Thymus (tissue), 11 donors: ENCODE results near the gene STAC3. TPM values are rescaled to one million over a fixed set of nuclear protein-coding genes. Genes with fewer than 3 reads are reported as not detected.

Experiments
- DNase-seq, 9 donors: peaks; one replicate each; pipeline ENCODE4 v3.0.0-alpha.2; 2013; ENCODE audit warnings: low spot score in 9 of 9, low read depth in 6 of 9, missing footprints in 1 of 9
- H3K27ac ChIP-seq, 2 donors: one replicate each; pipeline ENCODE4 v1.5.1; 2013; ENCODE audit warnings: control low read depth in 1 of 2, low read depth in 1 of 2, low read length in 1 of 2, mild to moderate bottlenecking in 1 of 2, moderate library complexity in 1 of 2
- H3K27me3 ChIP-seq, 2 donors: one replicate each; pipeline ENCODE4 v1.5.1; 2013; ENCODE audit warnings: low read length in 1 of 2; ENCODE audit not compliant: control insufficient read depth in 2 of 2, insufficient read depth in 1 of 2
- H3K36me3 ChIP-seq, 2 donors: one replicate each; pipeline ENCODE4 v1.5.1; 2013; ENCODE audit warnings: low read length in 1 of 2, mild to moderate bottlenecking in 1 of 2, moderate library complexity in 1 of 2; ENCODE audit not compliant: control insufficient read depth in 2 of 2, insufficient read depth in 2 of 2
- H3K4me1 ChIP-seq, 2 donors: one replicate each; pipeline ENCODE4 v1.5.1; 2013; ENCODE audit warnings: low read length in 2 of 2; ENCODE audit not compliant: control insufficient read depth in 2 of 2, insufficient read depth in 2 of 2
- H3K4me3 ChIP-seq, 2 donors: one replicate each; pipeline ENCODE4 v1.5.1; 2013; ENCODE audit warnings: low read length in 2 of 2, control low read depth in 1 of 2, mild to moderate bottlenecking in 1 of 2
- H3K9me3 ChIP-seq, 2 donors: one replicate each; pipeline ENCODE4 v1.5.1; 2013; ENCODE audit warnings: low read length in 1 of 2, mild to moderate bottlenecking in 1 of 2; ENCODE audit not compliant: control insufficient read depth in 2 of 2, insufficient read depth in 1 of 2
- WGBS: extraction: QIAGEN DNeasy Blood & Tissue Kit; methylation state at CpG from one replicate; pipeline ENCODE4 v1.1.7; 2013; 5-methylcytosine and 5-hydroxymethylcytosine counted together
- polyA plus RNA-seq: library from polyadenylated mRNA; stranded (reverse); fragments of 200-250 nt; gene quantifications from one replicate; pipeline ENCODE4 v1.2.3, GENCODE V29; 2013
- total RNA-seq: library from RNA; stranded (reverse); fragments of 120-200 nt; gene quantifications from one replicate; pipeline ENCODE4 v1.2.4, GENCODE V29; 2013
- donor health status: healthy.

STAC3 gene
- total and polyA plus RNA-seq, 2 donors = 2.1 to 12.3 TPM

DNA sequence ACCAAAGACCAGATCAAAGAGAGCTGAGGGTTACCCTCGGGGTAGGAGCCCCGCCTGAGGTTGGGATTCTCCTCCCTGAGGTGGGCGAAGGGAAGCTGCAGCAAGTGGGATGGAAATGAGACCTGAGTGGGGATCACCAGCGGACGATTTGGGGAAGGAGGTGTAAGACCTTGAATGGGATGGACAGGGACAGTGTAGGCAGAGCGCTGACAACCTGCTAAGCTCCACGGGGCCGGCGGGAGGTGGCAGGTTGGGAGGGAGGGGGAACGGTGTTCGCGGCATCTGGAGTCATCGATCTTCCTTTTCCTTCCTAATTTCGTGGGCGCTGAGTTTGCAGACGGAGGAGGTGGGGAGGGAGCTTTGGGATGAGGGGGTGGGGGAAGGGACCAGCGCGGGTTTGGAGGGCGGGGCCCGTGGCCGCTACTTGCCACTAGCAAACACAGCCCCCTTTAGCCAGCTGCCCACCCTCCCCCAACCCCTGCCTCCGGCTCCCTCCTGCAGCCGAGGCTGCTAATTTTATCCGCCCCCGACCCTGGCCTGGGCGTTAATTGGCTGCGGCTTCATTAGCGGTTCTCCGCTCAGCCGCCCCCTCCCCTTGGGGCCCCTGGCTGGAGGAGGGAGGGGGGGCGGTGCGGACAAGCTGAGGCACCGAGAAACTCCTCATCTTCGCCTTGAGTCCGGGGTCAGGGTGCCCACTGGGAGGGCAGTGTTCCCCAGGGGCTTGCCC, 24.2 kb downstream of the STAC3 start:
- WGBS = 5% methylated on average over 35 of the region's 35 CpGs
- peaks cover 35 to 60% of the 10 kb centered on the region in 2 donors for H3K4me1 ChIP-seq
- H3K27ac ChIP-seq = no peak overlapping the region
- peaks cover 5 to 22% of the 10 kb centered on the region in 2 donors for H3K9me3 ChIP-seq
- H3K36me3 ChIP-seq = peaks cover 8 to 10% of the 10 kb centered on the region in 2 donors
- DNase-seq = peak in 1 of 9 donors; percentile 21
- peaks cover 47 to 67% of the 10 kb centered on the region in 2 donors for H3K27me3 ChIP-seq
- no peak overlapping the region for H3K4me3 ChIP-seq

DNA sequence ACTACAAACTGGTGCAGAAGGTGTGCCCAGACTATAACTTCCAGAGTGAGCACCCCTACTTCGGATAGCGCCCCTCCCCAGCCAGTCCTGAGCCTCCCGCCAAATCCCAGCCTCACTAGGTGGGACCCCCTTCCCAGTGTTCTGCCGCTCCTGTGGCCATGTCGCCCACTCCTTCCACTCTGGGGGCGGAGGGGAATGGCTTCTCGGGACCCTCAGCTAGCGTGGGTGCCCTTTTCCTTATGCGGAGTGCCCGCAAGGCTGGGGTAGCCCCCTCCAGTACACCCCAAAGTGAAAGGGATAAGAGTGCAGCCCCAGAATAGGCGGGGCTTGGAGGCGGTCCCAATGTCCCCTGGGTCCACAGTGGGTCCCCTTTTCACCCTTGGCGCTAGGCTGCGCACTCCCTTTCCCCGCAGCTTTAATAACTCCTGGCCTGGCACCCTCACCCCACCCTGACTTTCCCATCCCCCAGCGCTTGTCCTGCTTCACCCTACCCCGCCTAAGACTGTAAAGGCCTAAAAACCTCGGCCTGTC, 25.2 kb downstream of the STAC3 start:
- no peak for DNase-seq
- Histone ChIP-seq H3K27me3 (peaks cover 53 to 77% of the 10 kb centered on the region in 2 donors), H3K36me3 (no peaks in the 10 kb centered on the region), H3K27ac (no peak overlapping the region), H3K4me3 (no peak overlapping the region), H3K4me1 (peaks cover 30 to 64% of the 10 kb centered on the region in 2 donors), H3K9me3 (peaks cover 5 to 19% of the 10 kb centered on the region in 2 donors)
- WGBS = 16% methylated on average over 18 of the region's 18 CpGs

DNA sequence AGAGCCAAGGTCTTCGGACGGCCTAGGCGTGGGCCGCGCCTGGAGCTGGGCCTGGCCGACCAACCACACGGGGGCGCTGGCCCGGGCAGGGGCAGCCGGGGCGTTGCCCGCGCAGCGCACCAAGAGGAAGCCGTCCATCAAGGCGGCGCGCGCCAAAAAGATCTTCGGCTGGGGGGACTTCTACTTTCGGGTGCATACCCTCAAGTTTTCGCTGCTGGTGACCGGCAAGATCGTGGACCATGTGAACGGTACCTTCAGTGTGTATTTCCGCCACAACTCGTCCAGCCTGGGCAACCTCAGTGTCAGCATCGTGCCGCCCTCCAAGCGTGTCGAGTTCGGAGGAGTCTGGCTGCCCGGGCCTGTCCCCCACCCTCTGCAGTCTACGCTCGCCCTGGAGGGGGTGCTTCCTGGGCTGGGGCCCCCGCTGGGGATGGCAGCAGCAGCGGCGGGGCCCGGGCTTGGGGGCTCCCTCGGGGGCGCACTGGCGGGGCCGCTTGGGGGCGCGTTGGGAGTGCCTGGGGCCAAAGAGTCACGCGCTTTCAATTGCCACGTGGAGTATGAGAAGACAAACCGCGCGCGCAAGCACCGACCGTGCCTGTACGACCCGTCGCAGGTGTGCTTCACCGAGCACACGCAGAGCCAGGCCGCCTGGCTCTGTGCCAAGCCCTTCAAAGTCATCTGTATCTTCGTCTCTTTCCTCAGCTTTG, 25.9 kb downstream of the STAC3 start:
- H3K9me3 ChIP-seq = peaks cover 5 to 19% of the 10 kb centered on the region in 2 donors
- peak overlapping the region in 1 of 2 donors; percentile 7 for H3K4me3 ChIP-seq
- peak in 8 of 9 donors; percentile 76 to 95 (median 85) for DNase-seq
- H3K36me3 ChIP-seq = no peaks in the 10 kb centered on the region
- H3K27ac ChIP-seq = no peak overlapping the region
- peaks cover 24 to 58% of the 10 kb centered on the region in 2 donors for H3K4me1 ChIP-seq
- 4% methylated on average over 61 of the region's 61 CpGs for WGBS
- H3K27me3 ChIP-seq = peaks cover 59 to 83% of the 10 kb centered on the region in 2 donors

DNA sequence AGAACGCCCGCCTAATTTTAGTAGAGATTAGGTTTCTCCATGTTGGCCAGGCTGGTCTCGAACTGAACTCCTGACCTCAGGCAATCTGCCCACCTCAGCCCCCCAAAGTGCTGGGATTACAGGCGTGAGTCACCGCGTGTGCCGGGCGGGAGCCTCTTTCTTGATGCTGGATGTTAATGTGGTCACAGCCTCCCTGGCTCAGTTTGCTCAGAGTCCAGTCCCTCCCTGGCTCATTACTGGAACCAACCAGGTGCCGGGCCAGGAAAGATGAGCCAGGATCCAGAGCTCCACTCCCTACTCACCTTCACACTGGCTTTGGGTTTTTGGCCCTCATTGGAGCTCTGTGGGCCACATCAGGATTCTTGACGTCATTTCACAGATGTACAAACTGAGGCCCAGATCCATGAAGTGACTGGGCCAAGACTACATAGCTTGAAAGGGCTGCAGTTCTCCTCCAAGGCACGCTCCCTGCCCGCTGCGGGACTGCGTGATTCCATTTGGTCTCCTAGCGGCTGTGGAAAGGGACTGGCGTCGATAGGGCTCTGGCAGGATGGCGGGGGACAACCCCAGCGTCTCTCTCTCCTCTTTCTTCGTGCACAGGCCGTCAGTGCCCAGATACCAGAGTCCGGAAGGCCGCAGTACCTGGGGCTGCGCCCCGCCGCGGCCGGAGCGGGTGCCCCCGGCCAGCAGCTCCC, 26.6 kb downstream of the STAC3 start:
- no peak overlapping the region for H3K4me3 ChIP-seq
- H3K27ac ChIP-seq = no peak overlapping the region
- peak in 1 of 9 donors; percentile 8 for DNase-seq
- no peaks in the 10 kb centered on the region for H3K36me3 ChIP-seq
- H3K9me3 ChIP-seq = peaks cover 5 to 19% of the 10 kb centered on the region in 2 donors
- peaks cover 65 to 90% of the 10 kb centered on the region in 2 donors for H3K27me3 ChIP-seq
- WGBS = 24% methylated on average over 30 of the region's 30 CpGs
- peaks cover 22 to 61% of the 10 kb centered on the region in 2 donors for H3K4me1 ChIP-seq

DNA sequence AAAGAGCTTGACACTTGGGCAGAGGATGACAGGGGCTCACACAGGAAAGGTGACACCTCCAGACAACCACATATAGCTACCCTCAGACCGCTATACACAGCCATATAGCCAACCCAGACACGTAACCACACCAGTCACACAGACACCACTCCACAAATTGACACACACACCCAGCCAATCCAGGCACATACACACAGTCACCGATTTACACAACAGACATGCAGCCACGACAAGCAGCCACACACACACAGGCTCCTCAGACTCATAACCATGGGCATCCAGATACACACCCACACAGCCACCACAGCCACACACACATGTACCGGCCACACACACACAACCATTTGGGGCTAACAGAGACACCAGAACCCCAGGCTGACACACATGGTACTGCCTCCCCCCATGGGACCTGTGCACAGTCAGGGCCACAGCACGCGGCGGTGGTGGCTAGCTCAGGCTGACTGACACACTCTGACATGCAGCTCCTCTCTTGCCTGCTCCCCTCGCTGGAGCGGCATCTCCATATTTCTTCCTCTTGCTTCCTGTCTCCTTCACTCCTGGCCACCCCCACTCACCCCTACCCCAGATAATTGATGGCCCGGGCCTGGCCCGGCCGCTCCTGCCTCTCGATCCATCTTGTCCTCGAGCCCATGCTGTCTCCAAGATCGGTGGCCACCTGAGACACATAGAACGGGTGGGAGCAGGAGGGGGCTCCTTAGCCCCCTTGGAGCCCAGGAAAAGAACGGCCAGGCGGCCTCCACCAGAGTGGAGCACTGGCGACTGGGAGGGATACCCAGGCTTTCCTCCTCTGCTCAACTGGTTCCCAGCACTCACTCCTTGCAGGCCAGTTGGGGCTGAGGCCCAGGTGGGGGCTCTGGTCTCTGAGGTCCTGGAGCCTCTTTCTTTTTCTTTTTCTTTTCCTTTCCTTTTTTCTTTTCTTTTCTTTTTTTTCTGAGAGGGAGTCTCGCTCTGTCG, 27.5 kb downstream of the STAC3 start:
- peaks cover 5 to 19% of the 10 kb centered on the region in 2 donors for H3K9me3 ChIP-seq
- H3K36me3 ChIP-seq = no peaks in the 10 kb centered on the region
- H3K27ac ChIP-seq = no peak overlapping the region
- H3K4me1 ChIP-seq = peaks cover 18 to 53% of the 10 kb centered on the region in 2 donors
- 35% methylated on average over 22 of the region's 22 CpGs for WGBS
- peaks cover 74 to 99% of the 10 kb centered on the region in 2 donors for H3K27me3 ChIP-seq
- peak in 1 of 9 donors; percentile 13 for DNase-seq
- H3K4me3 ChIP-seq = no peak overlapping the region

DNA sequence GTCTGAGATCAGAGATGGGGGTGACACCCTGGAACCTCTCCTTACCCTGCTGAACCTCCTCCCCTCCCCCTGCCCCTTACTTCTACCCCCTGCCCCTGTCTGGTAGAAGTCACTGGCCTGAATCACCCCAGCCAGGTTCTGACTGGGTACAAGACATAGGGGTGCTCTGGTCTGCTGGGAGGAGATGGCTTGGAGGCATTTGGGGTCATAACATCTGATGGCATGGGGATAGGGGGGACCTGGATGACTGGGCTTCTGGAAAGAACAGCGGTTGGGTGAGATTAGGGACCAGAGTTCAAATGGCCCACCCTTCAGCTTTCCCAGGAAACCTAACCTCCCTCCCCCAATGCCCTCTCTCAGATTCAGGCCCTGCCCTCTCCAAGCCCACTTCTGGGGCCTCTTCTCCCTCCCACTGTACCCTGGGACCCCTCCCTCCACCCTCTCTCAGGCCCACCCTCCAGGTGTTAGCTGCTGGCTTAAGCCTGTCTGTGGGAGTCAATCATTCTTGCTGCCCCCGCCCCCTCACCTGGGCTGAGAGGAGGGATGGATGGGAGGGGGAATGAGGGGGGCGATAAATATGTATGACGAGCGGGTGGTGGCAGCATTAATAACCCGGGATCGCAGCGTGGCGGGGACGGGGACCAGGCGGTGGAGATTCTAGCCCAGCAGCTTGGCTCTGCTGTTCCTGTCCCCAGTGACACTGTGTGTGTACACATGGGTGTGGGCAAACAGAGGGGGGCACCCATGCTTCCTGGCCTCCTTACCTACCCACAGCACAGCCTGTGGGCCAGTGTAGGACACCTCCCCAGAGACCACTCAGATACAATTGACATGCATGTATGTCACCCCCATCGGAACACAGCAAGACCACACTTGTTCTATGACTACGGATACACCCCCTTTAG, 28.4 kb downstream of the STAC3 start:
- H3K9me3 ChIP-seq = peaks cover 5 to 21% of the 10 kb centered on the region in 2 donors
- H3K36me3 ChIP-seq = no peaks in the 10 kb centered on the region
- 17% methylated on average over 13 of the region's 13 CpGs for WGBS
- DNase-seq = no peak
- no peak overlapping the region for H3K27ac ChIP-seq
- H3K27me3 ChIP-seq = peaks cover 84 to 100% of the 10 kb centered on the region in 2 donors
- H3K4me3 ChIP-seq = no peak overlapping the region
- peaks cover 18 to 51% of the 10 kb centered on the region in 2 donors for H3K4me1 ChIP-seq

DNA sequence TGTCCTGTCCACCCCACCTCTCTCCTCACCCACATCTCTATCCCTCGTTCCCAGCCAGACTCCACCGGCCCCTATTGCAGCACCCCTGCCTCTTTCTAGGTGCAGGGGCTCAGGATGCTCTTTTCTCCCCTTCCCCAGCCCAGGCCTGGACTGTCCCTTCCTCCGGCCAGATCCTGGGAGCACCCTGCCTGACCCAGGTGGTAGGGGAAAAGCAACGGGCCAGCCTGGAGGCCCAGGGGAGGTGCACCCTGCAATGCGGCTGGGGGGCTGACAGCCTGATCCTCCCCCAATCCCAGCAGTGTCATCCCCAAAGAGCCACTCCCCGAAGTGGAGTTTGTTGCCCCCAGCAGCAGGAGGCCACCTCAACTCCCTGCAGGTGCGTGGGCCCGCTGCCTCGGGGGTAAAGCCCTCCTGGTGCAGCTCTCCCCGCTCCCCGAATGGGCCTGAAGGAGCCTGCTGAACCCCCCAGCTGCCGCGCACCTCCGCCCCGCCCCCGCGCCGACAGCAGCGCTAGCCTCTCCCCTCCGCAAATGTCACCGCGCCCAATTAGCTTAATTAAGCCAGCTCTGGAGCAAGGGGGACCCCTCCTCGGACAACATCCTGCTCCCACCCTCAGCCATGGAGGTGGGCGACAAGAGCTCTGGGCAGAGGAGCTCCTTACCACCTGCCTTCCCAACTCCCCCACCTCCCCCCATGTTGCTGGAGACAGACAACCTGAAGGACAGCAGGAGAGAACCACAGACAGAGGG, 29.6 kb downstream of the STAC3 start:
- H3K9me3 ChIP-seq = peaks cover 5 to 28% of the 10 kb centered on the region in 2 donors
- peaks cover 83 to 99% of the 10 kb centered on the region in 2 donors for H3K27me3 ChIP-seq
- no peaks in the 10 kb centered on the region for H3K36me3 ChIP-seq
- H3K4me1 ChIP-seq = peaks cover 17 to 49% of the 10 kb centered on the region in 2 donors
- no peak for DNase-seq
- 8% methylated on average over 24 of the region's 24 CpGs for WGBS
- no peak overlapping the region for H3K27ac ChIP-seq
- no peak overlapping the region for H3K4me3 ChIP-seq
